Calu3 (cell line): ENCODE measurements around the gene CENPA. TPM values are rescaled to one million over a fixed set of nuclear protein-coding genes. Genes with fewer than 3 reads are reported as not detected.

Experiments
- BruUV-seq: library from RNA; stranded (reverse); fragments of 400-500 nt; replicated peaks from 2 replicates; lab custom pipeline; 2021; lab: Mats Ljungman, UMichigan
- CTCF ChIA-PET: fragments of 300-600 bp; sonication (Branson Sonifier 250); formaldehyde crosslinking; loops from one replicate; lab custom pipeline; 2022; ENCODE audit warnings: antibody characterized with exemption; lab: Charles Lee
- DNase-seq: peaks from one replicate; pipeline ENCODE4 v3.0.0; 2022
- H3K27ac Mint-ChIP-seq: one replicate; pipeline ENCODE4 v1.8.0; 2022; ENCODE audit warnings: mixed read lengths; ENCODE audit not compliant: unreplicated experiment
- H3K27me3 Mint-ChIP-seq: one replicate; pipeline ENCODE4 v1.8.0; 2022; ENCODE audit warnings: mixed read lengths; ENCODE audit not compliant: unreplicated experiment
- H3K36me3 Mint-ChIP-seq: one replicate; pipeline ENCODE4 v1.8.0; 2022; ENCODE audit warnings: mild to moderate bottlenecking, moderate library complexity, mixed read lengths; ENCODE audit not compliant: insufficient read depth, unreplicated experiment
- H3K4me1 Mint-ChIP-seq: one replicate; pipeline ENCODE4 v1.8.0; 2022; ENCODE audit warnings: mild to moderate bottlenecking, low read depth, mixed read lengths; ENCODE audit not compliant: unreplicated experiment
- H3K4me3 Mint-ChIP-seq: one replicate; pipeline ENCODE4 v1.8.0; 2022; ENCODE audit warnings: mild to moderate bottlenecking, low read depth, moderate library complexity, mixed read lengths; ENCODE audit not compliant: unreplicated experiment
- H3K9me3 Mint-ChIP-seq: one replicate; pipeline ENCODE4 v1.8.0; 2022; ENCODE audit warnings: low read depth, mixed read lengths; ENCODE audit not compliant: unreplicated experiment
- intact Hi-C: fragments of 100-400 bp; cut with micrococcal nuclease; formaldehyde crosslinking; loops from one replicate; pipeline ENCODE4 v1.10.0; 2022; ENCODE audit not compliant: unreplicated experiment
- total RNA-seq: library from RNA; stranded (reverse); gene quantifications from 2 replicates; pipeline ENCODE4 v1.2.3, GENCODE V29; 2022
- TF ChIP-seq, protein P1 (sequence below): fragments of 200-600 bp; IDR thresholded peaks from one replicate; pipeline ENCODE4 v1.8.0; 2022; ENCODE audit warnings: antibody characterized with exemption; ENCODE audit not compliant: unreplicated experiment

CENPA gene
- total RNA-seq, 1 experiment from 2014 or later, result 33.2 TPM

DNA sequence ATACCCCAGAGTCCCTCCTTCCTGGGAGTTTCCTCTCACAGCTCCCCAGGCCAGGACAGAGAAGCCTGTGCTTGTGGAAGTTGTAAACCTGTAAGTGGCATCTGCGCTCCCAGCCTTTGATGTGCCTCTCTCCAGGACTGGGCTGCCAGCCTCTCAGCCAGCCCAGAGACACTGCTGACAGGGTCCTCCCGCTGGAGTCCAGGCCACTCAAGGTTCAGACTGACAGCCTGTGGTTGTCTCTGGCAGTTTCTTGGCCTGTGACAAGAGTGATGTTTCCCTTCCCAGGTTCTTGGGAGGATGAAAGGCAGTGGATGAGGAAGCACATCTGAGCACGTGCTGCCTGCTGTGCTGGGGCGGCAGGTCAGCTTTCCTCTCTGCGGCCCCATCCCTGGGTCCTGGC is 18.7 kb upstream of the CENPA start:
- DNase-seq, result no peak
- Mint-ChIP-seq H3K36me3 (peaks cover 56% of the 10 kb centered on the region), H3K9me3 (no peaks in the 10 kb centered on the region), H3K4me1 (peaks cover 42% of the 10 kb centered on the region), H3K27me3 (no peaks in the 10 kb centered on the region), H3K27ac (no peak overlapping the region), H3K4me3 (no peak overlapping the region)
- intact Hi-C loops, result no loop called here
- no TSS peak for BruUV-seq
- CTCF ChIA-PET, result no interaction called here
- TF ChIP-seq, protein P1, sequence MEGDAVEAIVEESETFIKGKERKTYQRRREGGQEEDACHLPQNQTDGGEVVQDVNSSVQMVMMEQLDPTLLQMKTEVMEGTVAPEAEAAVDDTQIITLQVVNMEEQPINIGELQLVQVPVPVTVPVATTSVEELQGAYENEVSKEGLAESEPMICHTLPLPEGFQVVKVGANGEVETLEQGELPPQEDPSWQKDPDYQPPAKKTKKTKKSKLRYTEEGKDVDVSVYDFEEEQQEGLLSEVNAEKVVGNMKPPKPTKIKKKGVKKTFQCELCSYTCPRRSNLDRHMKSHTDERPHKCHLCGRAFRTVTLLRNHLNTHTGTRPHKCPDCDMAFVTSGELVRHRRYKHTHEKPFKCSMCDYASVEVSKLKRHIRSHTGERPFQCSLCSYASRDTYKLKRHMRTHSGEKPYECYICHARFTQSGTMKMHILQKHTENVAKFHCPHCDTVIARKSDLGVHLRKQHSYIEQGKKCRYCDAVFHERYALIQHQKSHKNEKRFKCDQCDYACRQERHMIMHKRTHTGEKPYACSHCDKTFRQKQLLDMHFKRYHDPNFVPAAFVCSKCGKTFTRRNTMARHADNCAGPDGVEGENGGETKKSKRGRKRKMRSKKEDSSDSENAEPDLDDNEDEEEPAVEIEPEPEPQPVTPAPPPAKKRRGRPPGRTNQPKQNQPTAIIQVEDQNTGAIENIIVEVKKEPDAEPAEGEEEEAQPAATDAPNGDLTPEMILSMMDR, result no peak

DNA sequence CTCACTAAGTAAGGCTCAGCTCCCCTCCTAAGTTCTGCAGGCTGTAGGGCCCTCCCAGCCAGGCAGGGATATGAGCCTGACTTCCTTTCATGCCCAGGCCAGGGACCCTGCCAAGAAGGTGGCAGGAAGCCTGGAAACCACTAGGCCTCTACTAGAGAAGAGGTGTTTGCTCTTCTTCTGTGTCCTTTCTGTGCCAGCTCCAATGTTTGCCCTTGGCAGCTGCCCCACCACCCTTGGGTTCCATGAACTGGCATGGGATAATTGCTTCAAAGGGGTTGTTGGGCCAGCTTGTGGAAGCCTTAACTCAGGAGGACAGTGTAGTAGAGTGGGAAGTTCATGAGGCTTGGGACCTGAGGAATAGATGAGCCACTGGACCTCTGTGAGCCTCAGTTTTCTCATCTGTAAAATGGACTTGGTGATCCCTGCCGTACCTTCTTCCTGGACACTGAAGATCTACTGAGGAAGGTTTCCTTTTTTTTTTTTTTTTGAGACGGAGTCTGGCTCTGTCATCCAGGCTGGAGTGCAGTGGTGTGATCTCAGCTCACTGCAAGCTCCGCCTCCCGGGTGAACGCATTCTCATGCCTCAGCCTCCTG is 17.9 kb upstream of the CENPA start:
- BruUV-seq, result no TSS peak
- H3K4me3 Mint-ChIP-seq, result no peak overlapping the region
- H3K4me1 Mint-ChIP-seq, result peaks cover 50% of the 10 kb centered on the region
- no peak overlapping the region for H3K27ac Mint-ChIP-seq
- H3K9me3 Mint-ChIP-seq, result no peaks in the 10 kb centered on the region
- DNase-seq, result no peak
- H3K36me3 Mint-ChIP-seq, result peaks cover 59% of the 10 kb centered on the region
- H3K27me3 Mint-ChIP-seq, result no peaks in the 10 kb centered on the region
- intact Hi-C loops, result no loop called here
- TF ChIP-seq, protein P1, result no peak
- CTCF ChIA-PET, result no interaction called here

DNA sequence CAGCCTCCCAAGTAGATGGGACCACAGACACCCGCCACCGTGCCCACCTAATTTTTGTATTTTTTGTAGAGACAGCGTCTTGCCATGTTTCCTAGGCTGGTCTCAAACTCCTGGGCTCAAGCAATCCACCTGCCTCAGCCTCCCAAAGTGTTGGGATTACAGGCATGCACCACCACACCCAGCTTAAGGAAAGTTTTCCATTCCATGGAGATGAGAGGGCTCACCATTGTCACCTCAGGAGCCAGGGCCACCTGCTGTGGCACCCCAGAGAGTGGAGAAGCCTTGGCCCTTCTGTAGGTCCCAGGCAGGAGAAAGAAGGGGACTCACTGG is 17.1 kb upstream of the CENPA start:
- intact Hi-C loops, result no loop called here
- DNase-seq, result no peak
- H3K27ac Mint-ChIP-seq, result no peak overlapping the region
- no peaks in the 10 kb centered on the region for H3K27me3 Mint-ChIP-seq
- H3K36me3 Mint-ChIP-seq, result peaks cover 52% of the 10 kb centered on the region
- no TSS peak for BruUV-seq
- no peaks in the 10 kb centered on the region for H3K9me3 Mint-ChIP-seq
- no peak overlapping the region for H3K4me3 Mint-ChIP-seq
- peaks cover 50% of the 10 kb centered on the region for H3K4me1 Mint-ChIP-seq
- TF ChIP-seq, protein P1, result no peak
- CTCF ChIA-PET, result interaction anchor here (1.0 kb wide), 1 partner anchor 17 kb away, joined by 3 read pairs; the partner anchor contains the start of gene CENPA

DNA sequence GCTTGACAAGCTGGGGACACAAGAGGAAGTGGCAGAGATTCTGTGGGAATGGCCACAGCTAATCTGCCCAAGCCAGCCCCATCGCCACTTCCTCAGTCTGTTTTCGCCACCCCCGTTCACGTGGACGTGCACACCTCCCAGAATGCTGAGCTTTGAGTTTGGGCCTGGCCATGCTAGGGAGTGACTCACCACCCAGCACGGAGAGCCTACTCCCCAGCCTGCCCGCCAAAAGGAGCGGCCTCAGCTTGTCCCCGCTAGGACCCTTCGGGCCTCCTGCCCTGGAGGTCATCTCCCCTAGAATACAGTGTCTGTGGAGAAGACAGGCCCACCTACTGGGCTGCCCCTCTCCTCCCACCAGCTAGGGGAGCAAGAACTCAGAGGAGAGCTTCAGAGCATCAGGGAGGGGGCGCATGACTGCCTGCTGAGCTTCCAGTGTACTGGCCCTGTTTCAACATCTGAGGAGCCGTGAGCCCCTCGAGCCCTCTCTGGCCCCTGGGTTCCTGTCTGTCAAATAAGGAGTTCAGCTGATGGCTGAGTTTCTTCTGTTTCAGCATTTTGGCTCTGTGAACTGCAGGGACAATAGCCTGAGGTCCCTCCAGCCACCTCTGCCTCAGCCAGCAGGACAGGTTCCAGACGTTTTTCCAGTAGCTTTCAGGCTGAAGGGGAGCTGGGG is 16.6 kb upstream of the CENPA start:
- peak; percentile 55 for DNase-seq
- Mint-ChIP-seq H3K4me3 (no peak overlapping the region), H3K27ac (peak overlapping the region; percentile 39)

More for the DNA sequence above, 16.6 kb upstream of the CENPA start:
- intact Hi-C loops, result no loop called here
- Mint-ChIP-seq H3K4me1 (peaks cover 50% of the 10 kb centered on the region), H3K9me3 (no peaks in the 10 kb centered on the region), H3K27me3 (no peaks in the 10 kb centered on the region), H3K36me3 (peaks cover 49% of the 10 kb centered on the region)
- CTCF ChIA-PET, result interaction anchor here (1.0 kb wide), 1 partner anchor 16 kb away, joined by 3 read pairs; the partner anchor contains the start of gene CENPA
- BruUV-seq, result no TSS peak
- TF ChIP-seq, protein P1, result no peak
